Mucosa of descending colon (tissue), 3 donors: ENCODE results near the gene EVX1. TPM values are rescaled to one million over a fixed set of nuclear protein-coding genes. Genes with fewer than 3 reads are reported as not detected.

ENCODE experiments used
- ATAC-seq: fragments of 200-7000 bp; cut with Tn5 transposase; one replicate; pipeline ENCODE4 v1.9.1; 2020; ENCODE audit warnings: mild to moderate bottlenecking, moderate library complexity
- DNase-seq, 3 donors: peaks; one replicate each; pipeline ENCODE4 v3.0.0-alpha.2; 2020
- H3K36me3 ChIP-seq: fragments of 200-600 bp; one replicate; pipeline ENCODE4 v1.8.0; 2021; ENCODE audit warnings: low read depth, mild to moderate bottlenecking
- H3K4me1 ChIP-seq: fragments of 200-600 bp; one replicate; pipeline ENCODE4 v1.8.0; 2021; ENCODE audit warnings: low read depth, mild to moderate bottlenecking
- H3K4me3 ChIP-seq: fragments of 200-600 bp; one replicate; pipeline ENCODE4 v1.8.0; 2021; ENCODE audit warnings: mild to moderate bottlenecking
- H3K9me3 ChIP-seq: fragments of 200-600 bp; one replicate; pipeline ENCODE4 v1.8.0; 2021; ENCODE audit warnings: mild to moderate bottlenecking
- CTCF ChIP-seq: fragments of 200-600 bp; IDR thresholded peaks from one replicate; pipeline ENCODE4 v1.8.0; 2022; ENCODE audit warnings: antibody characterized with exemption, mild to moderate bottlenecking
- intact Hi-C, 2 donors: fragments of 100-400 bp; cut with DNase I in 1 of 2; cut with micrococcal nuclease in 1 of 2; formaldehyde crosslinking; loops; one replicate each; pipeline versions ENCODE4 v1.11.0 to v1.11.1; 2022; cut with DNase I, micrococcal nuclease
- total RNA-seq, 3 donors: library from RNA; stranded (reverse); fragmentation: NEBNext Ultra II Directional in 2 of 3; extraction: Animal tissue kit (Norgen Biotek cat#: 25700) in 2 of 3; gene quantifications; one replicate each; pipeline versions ENCODE4 v1.2.1 to v1.2.4, GENCODE V29; 2021 to 2023
- donor health status: DM: no; HTN: no; CAD: no; lungs with moderate emphysema.
- donor health status: DM: no; HTN: no; CAD: no.
- donor health status: DM: no; HTN: yes; CAD: no.

The EVX1 gene
- total RNA-seq, 3 donors from 2014 or later: 0.43 to 2.7 TPM; not detected in 1

- DNase-seq (peak; percentile 73 to 84 (median 79)), ATAC-seq (peak; percentile 88)
- intact Hi-C loops: loop anchor here in 1 of 2 donors (10.0 kb wide), 1 partner anchor 339 kb away; no protein-coding TSS in a partner anchor
- peaks cover 14% of the 10 kb centered on the region for H3K4me1 ChIP-seq
- peak; percentile 25 for TF ChIP-seq CTCF
- H3K9me3 ChIP-seq: no peaks in the 10 kb centered on the region
- H3K36me3 ChIP-seq: no peaks in the 10 kb centered on the region
- H3K4me3 ChIP-seq: no peak overlapping the region
Observed at GRCh38 chr7:27235387-27236311, 7.0 kb upstream of the EVX1 start.

DNA sequence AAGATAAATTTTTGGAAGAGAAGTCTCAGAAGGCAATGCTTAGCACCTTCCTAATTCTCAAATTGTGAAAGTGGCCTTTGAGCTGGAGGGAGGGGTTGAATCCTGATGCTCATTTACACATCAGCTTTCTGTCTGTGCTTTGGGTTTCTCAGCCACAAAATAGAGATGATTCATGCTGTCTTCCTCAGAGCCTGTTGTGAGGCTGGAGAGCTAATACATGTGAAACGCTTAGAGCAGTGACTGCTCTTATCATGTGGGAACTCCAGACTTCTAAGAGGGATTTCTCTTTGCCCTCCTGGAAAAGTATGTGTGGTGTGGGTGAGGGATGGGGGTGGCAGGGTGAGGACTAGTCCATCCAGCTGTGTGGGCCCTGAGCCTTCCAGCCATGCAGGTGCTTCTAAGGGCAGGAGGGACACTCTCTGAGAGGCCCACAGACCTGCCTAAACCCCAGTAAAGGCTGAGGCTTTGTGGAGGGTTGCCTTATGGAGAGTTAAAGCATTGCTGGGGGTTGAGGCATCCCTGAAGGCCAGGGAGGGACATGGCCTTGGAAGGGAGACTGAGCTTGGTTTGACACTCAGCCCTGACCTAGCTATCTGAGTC, 4.8 kb upstream of the EVX1 start:
- DNase-seq: no peak
- intact Hi-C loops: loop anchor here in 1 of 2 donors (10.0 kb wide), 1 partner anchor 337 kb away; no protein-coding TSS in a partner anchor
- Histone ChIP-seq H3K9me3 (no peaks in the 10 kb centered on the region), H3K36me3 (no peaks in the 10 kb centered on the region), H3K4me1 (peaks cover 19% of the 10 kb centered on the region), H3K4me3 (no peak overlapping the region)
- ATAC-seq: no peak
- no peak for TF ChIP-seq CTCF

- DNase-seq (no peak), ATAC-seq (no peak)
- no peak for TF ChIP-seq CTCF
- intact Hi-C loops: loop anchor here in 1 of 2 donors (10.0 kb wide), 1 partner anchor 336 kb away; no protein-coding TSS in a partner anchor
- no peak overlapping the region for H3K4me3 ChIP-seq
- no peaks in the 10 kb centered on the region for H3K36me3 ChIP-seq
- H3K4me1 ChIP-seq: peaks cover 31% of the 10 kb centered on the region
- H3K9me3 ChIP-seq: no peaks in the 10 kb centered on the region
Observed at GRCh38 chr7:27238979-27239386, 3.6 kb upstream of the EVX1 start.

DNA sequence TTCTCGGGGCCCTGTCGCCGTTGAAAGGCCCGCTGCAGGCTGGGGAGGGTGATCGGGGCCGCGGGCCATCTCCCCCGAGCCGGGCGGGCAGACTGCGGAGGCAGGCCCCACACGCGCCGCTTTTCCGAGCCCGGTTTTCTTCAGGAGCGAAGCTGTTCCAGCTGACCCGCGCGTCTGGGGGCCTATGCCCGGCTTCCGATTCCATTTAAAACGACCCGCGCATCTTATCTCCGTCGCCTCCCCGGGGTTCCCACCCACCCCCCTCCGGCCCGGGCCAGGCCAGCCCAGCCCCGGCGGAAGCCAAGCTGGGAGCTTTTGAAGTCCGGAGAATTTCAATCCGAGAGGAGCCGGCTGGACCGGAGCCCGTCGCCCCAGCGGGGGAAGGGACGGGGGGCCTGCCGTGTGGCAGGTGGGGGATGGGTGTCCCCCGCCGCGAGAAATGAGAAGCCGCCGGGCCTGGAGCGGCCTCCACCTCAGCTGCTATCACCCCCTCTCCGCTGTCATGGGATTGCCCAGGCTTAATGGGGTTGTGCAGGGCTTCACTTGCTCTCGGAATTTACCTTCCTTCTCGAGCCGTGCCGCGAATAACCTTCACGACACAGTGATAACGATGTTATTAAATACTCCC, 3.1 kb upstream of the EVX1 start:
- DNase-seq: no peak
- peaks cover 32% of the 10 kb centered on the region for H3K4me1 ChIP-seq
- ATAC-seq: no peak
- intact Hi-C loops: loop anchor here in 1 of 2 donors (10.0 kb wide), 1 partner anchor 335 kb away; no protein-coding TSS in a partner anchor
- no peak overlapping the region for H3K4me3 ChIP-seq
- H3K9me3 ChIP-seq: no peaks in the 10 kb centered on the region
- TF ChIP-seq CTCF: no peak
- no peaks in the 10 kb centered on the region for H3K36me3 ChIP-seq

DNA sequence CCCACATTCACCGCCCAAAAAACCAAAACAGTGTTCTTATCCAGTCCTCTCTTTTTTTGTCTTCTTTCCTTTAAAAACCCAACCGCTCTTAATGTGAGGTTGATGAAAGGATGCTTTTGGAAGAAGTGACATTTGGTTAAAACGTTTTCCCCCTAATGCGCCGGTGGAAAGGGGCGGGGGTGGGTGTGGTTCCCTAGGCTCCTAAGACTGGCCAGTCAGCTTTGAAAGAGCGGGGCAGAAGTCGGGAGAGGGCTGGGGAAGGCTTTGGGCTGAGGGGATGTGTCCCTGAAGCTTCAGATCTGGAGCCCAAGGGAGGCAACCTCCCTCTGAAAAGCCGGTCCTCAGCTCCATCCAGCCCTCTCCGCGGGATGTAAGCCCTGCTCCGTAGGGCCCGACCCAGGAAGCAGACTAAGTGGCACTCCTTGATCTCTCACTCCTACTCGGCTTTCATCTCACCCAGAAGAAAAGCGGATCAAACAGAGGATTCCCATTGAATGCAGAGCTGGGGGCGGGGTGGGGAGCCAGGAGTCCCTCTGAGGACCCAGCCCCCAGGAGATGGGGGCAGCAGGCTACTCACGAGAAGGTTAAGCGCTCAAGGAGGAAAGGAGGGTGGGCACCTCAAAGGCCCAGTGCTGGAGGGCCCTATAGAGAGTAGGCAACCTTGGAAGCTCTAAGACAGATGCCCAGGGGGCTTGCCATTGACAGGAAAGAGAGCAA, 2.4 kb upstream of the EVX1 start:
- Histone ChIP-seq H3K9me3 (no peaks in the 10 kb centered on the region), H3K4me1 (peaks cover 35% of the 10 kb centered on the region), H3K4me3 (no peak overlapping the region), H3K36me3 (no peaks in the 10 kb centered on the region)
- intact Hi-C loops: no loop called here
- no peak for TF ChIP-seq CTCF
- ATAC-seq (no peak), DNase-seq (no peak)
